Adrenal gland (tissue), 5 donors: Measurements from ENCODE around the gene SLIT3.

Experiments
- POLR2A ChIP-seq, 2 donors: fragments of 450-650 bp; IDR thresholded peaks; one replicate each; pipeline ENCODE4 v1.6.1; 2017; ENCODE audit warnings: antibody characterized with exemption in 2 of 2, mild to moderate bottlenecking in 2 of 2, moderate library complexity in 1 of 2
- TF ChIP-seq, protein P1 (sequence below), 6 experiments: fragments of 450-650 bp in 4 of 6; fragments of 200-600 bp in 2 of 6; sonication (generic) in 1 of 6; IDR thresholded peaks; 1 replicate in 5 of 6; 2 replicates in 1 of 6; pipeline versions ENCODE4 v1.5.1 to v1.8.0; 2016 to 2021; ENCODE audit warnings: antibody characterized with exemption in 6 of 6, mild to moderate bottlenecking in 2 of 6, moderate library complexity in 1 of 6
- donor health status: DM: no; HTN: no; CAD: no.

DNA sequence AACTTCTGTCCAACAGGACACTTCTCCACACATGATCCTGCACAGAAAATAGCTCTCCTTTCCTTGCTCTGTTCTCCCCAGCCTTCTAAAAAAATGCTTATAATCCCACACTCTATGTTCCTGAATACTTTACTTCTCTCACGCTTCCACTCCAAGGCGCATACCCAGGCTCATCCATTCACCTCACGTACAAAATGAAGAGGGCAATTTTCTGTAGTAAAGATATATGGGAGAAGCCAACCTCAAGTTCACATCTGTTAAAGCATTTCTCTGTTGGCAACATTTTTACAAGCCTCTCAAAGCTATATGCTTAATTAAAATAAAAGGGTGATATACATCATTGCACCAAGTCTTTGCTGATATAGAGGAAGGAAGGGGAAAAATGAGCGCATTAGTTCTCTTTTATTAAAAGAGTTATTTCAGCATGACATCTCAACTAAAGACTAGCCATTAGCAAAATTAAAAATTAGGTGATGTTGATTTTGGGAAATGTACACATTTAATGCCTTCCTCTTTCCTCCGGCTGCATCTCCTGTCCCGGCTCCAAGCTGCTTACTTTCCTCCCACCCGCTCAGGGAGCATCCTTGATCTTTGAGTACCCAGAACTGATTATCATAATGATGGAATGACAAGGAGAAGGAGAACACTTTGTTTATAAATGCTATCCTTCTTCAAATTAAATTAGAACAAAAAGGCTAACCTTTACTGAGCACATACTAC, 379.6 kb downstream of the SLIT3 start:
- TF ChIP-seq, protein P1, sequence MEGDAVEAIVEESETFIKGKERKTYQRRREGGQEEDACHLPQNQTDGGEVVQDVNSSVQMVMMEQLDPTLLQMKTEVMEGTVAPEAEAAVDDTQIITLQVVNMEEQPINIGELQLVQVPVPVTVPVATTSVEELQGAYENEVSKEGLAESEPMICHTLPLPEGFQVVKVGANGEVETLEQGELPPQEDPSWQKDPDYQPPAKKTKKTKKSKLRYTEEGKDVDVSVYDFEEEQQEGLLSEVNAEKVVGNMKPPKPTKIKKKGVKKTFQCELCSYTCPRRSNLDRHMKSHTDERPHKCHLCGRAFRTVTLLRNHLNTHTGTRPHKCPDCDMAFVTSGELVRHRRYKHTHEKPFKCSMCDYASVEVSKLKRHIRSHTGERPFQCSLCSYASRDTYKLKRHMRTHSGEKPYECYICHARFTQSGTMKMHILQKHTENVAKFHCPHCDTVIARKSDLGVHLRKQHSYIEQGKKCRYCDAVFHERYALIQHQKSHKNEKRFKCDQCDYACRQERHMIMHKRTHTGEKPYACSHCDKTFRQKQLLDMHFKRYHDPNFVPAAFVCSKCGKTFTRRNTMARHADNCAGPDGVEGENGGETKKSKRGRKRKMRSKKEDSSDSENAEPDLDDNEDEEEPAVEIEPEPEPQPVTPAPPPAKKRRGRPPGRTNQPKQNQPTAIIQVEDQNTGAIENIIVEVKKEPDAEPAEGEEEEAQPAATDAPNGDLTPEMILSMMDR (IDR thresholded peaks at IDR 0.05): no peak
- TF ChIP-seq POLR2A (IDR thresholded peaks at IDR 0.05): no peak
